Activated T-cell treated with anti-CD3 and anti-CD28 coated beads, Interleukin-2, amount 50 U/mL, for 4 hours (primary cell): Measurements from ENCODE around the gene EID3. TPM values are rescaled to one million over a fixed set of nuclear protein-coding genes. Genes with fewer than 3 reads are reported as not detected.
"Not testable (repeated sequence)": the region's sequence is repeated elsewhere in the genome, so short reads cannot be mapped to it uniquely, and the experiment has no call there.

ENCODE experiments used
- ATAC-seq, 2 donors: fragments of 200-7000 bp; cut with Tn5 transposase; one replicate each; pipeline ENCODE4 v1.10.0; 2021
- DNase-seq: peaks from one replicate; pipeline ENCODE4 v3.0.0-alpha.2; 2020
- H3K27me3 Mint-ChIP-seq: one replicate; pipeline ENCODE4 v1.8.0; 2021; ENCODE audit warnings: low read depth, mixed read lengths
- H3K36me3 Mint-ChIP-seq: one replicate; pipeline ENCODE4 v1.8.0; 2022; ENCODE audit warnings: mixed read lengths; ENCODE audit not compliant: insufficient read depth
- H3K4me1 Mint-ChIP-seq: one replicate; pipeline ENCODE4 v1.8.0; 2021; ENCODE audit warnings: low read depth, mixed read lengths
- H3K4me3 Mint-ChIP-seq: one replicate; pipeline ENCODE4 v1.8.0; 2021; ENCODE audit warnings: mild to moderate bottlenecking, moderate library complexity, mixed read lengths
- H3K9me3 Mint-ChIP-seq: one replicate; pipeline ENCODE4 v1.8.0; 2021; ENCODE audit warnings: mixed read lengths
- total RNA-seq, 3 donors: library from RNA; stranded (reverse); gene quantifications; one replicate each; pipeline ENCODE4 v1.2.1, GENCODE V29; 2021

EID3 gene
- total RNA-seq, result 1 to 10 TPM; 5.0 to 6.2 (median 5.5) TPM

- H3K36me3 Mint-ChIP-seq, result peaks cover 35% of the 10 kb centered on the region
- H3K9me3 Mint-ChIP-seq, result no peaks in the 10 kb centered on the region
These were observed at the start of gene EID3 for GRCh38 chr12:104303538-104304151. Gene EID3, plus strand, starts transcription at chr12:104303739. Its CDS starts 196 bp downstream, at chr12:104303935.

GRCh38 chr12:104257913-104258472 is 45.5 kb upstream of the EID3 start:
- no peak for DNase-seq
- H3K4me3 Mint-ChIP-seq, result no peak overlapping the region
- no peaks in the 10 kb centered on the region for H3K27me3 Mint-ChIP-seq
- no peaks in the 10 kb centered on the region for H3K4me1 Mint-ChIP-seq
- no peak for ATAC-seq
- H3K9me3 Mint-ChIP-seq, result no peaks in the 10 kb centered on the region
- no peaks in the 10 kb centered on the region for H3K36me3 Mint-ChIP-seq

More at GRCh38 chr12:104303538-104304151, at the start of gene EID3:
- DNase-seq, result peak; percentile 89
- peak within 1 kb of the TSS; percentile 88 for H3K4me3 Mint-ChIP-seq
- H3K4me1 Mint-ChIP-seq, result peaks cover 55% of the 10 kb centered on the region
- ATAC-seq, result peak; percentile 97 to 98
- H3K27me3 Mint-ChIP-seq, result no peaks in the 10 kb centered on the region

GRCh38 chr12:104258476-104259067 is 45.0 kb upstream of the EID3 start:
- no peak for ATAC-seq
- Mint-ChIP-seq H3K27me3 (no peaks in the 10 kb centered on the region), H3K9me3 (no peaks in the 10 kb centered on the region)

GRCh38 chr12:104263026-104263425 is 40.5 kb upstream of the EID3 start:
- H3K4me1 Mint-ChIP-seq, result no peaks in the 10 kb centered on the region
- no peaks in the 10 kb centered on the region for H3K27me3 Mint-ChIP-seq
- no peak for DNase-seq
- no peak for ATAC-seq
- no peak overlapping the region for H3K4me3 Mint-ChIP-seq
- no peaks in the 10 kb centered on the region for H3K9me3 Mint-ChIP-seq
- no peaks in the 10 kb centered on the region for H3K36me3 Mint-ChIP-seq

More at GRCh38 chr12:104258476-104259067, 45.0 kb upstream of the EID3 start:
- Mint-ChIP-seq H3K4me3 (no peak overlapping the region), H3K4me1 (no peaks in the 10 kb centered on the region), H3K36me3 (no peaks in the 10 kb centered on the region)
- no peak for DNase-seq

GRCh38 chr12:104263580-104264358 is 39.8 kb upstream of the EID3 start:
- ATAC-seq, result no peak
- H3K9me3 Mint-ChIP-seq, result no peaks in the 10 kb centered on the region

GRCh38 chr12:104265436-104265835 is 38.1 kb upstream of the EID3 start:
- H3K27me3 Mint-ChIP-seq, DNase-seq, H3K4me1 Mint-ChIP-seq, H3K9me3 Mint-ChIP-seq, H3K36me3 Mint-ChIP-seq, H3K4me3 Mint-ChIP-seq, ATAC-seq: not testable (repeated sequence)

More at GRCh38 chr12:104263580-104264358, 39.8 kb upstream of the EID3 start:
- Mint-ChIP-seq H3K36me3 (no peaks in the 10 kb centered on the region), H3K27me3 (no peaks in the 10 kb centered on the region), H3K4me1 (no peaks in the 10 kb centered on the region), H3K4me3 (no peak overlapping the region)
- DNase-seq, result no peak

- no peak for ATAC-seq
- no peaks in the 10 kb centered on the region for H3K27me3 Mint-ChIP-seq
These were observed 30.6 kb upstream of the EID3 start for GRCh38 chr12:104272938-104273337.

GRCh38 chr12:104273503-104273902 is 30.0 kb upstream of the EID3 start:
- Mint-ChIP-seq H3K4me3 (no peak overlapping the region), H3K4me1 (peaks cover 9% of the 10 kb centered on the region), H3K9me3 (no peaks in the 10 kb centered on the region), H3K36me3 (no peaks in the 10 kb centered on the region), H3K27me3 (no peaks in the 10 kb centered on the region)
- no peak for DNase-seq
- no peak for ATAC-seq

More at GRCh38 chr12:104272938-104273337, 30.6 kb upstream of the EID3 start:
- DNase-seq, result no peak
- Mint-ChIP-seq H3K4me3 (no peak overlapping the region), H3K36me3 (no peaks in the 10 kb centered on the region), H3K9me3 (no peaks in the 10 kb centered on the region), H3K4me1 (peaks cover 9% of the 10 kb centered on the region)

- Mint-ChIP-seq H3K4me1 (peaks cover 9% of the 10 kb centered on the region), H3K27me3 (no peaks in the 10 kb centered on the region), H3K9me3 (no peaks in the 10 kb centered on the region), H3K4me3 (no peak overlapping the region), H3K36me3 (no peaks in the 10 kb centered on the region)
- no peak for DNase-seq
- ATAC-seq, result no peak
These were observed 28.7 kb upstream of the EID3 start for GRCh38 chr12:104274811-104275210.

- no peak for ATAC-seq
- Mint-ChIP-seq H3K27me3 (no peaks in the 10 kb centered on the region), H3K36me3 (no peaks in the 10 kb centered on the region), H3K9me3 (no peaks in the 10 kb centered on the region), H3K4me1 (peaks cover 9% of the 10 kb centered on the region), H3K4me3 (no peak overlapping the region)
- no peak for DNase-seq
These were observed 27.9 kb upstream of the EID3 start for GRCh38 chr12:104275689-104276088.

GRCh38 chr12:104276273-104277131 is 27.0 kb upstream of the EID3 start:
- Mint-ChIP-seq H3K4me1 (peaks cover 12% of the 10 kb centered on the region), H3K36me3 (no peaks in the 10 kb centered on the region), H3K9me3 (no peaks in the 10 kb centered on the region), H3K27me3 (no peaks in the 10 kb centered on the region), H3K4me3 (peak overlapping the region; percentile 50)
- ATAC-seq (no peak), DNase-seq (no peak)

- H3K36me3 Mint-ChIP-seq, result no peaks in the 10 kb centered on the region
- no peaks in the 10 kb centered on the region for H3K27me3 Mint-ChIP-seq
- peaks cover 12% of the 10 kb centered on the region for H3K4me1 Mint-ChIP-seq
- ATAC-seq (no peak), DNase-seq (no peak)
- no peaks in the 10 kb centered on the region for H3K9me3 Mint-ChIP-seq
- no peak overlapping the region for H3K4me3 Mint-ChIP-seq
These were observed 24.4 kb upstream of the EID3 start for GRCh38 chr12:104279164-104279563.

GRCh38 chr12:104280111-104280510 is 23.4 kb upstream of the EID3 start:
- no peak overlapping the region for H3K4me3 Mint-ChIP-seq
- H3K27me3 Mint-ChIP-seq, result no peaks in the 10 kb centered on the region
- H3K9me3 Mint-ChIP-seq, result no peaks in the 10 kb centered on the region
- no peak for DNase-seq
- no peaks in the 10 kb centered on the region for H3K36me3 Mint-ChIP-seq
- H3K4me1 Mint-ChIP-seq, result peaks cover 12% of the 10 kb centered on the region
- no peak for ATAC-seq
